HG03066 (cell line): ENCODE results near the gene PTPRD.

Experiments
- ATAC-seq: cut with Tn5 transposase; IDR thresholded peaks from one replicate; pipeline ENCODE4 v1.9.1; 2021; ENCODE audit warnings: low read depth; ENCODE audit not compliant: unreplicated experiment

PTPRD gene

GRCh38 chr9:9674461-9674860, 938.3 kb downstream of the PTPRD start:
- no peak for ATAC-seq

GRCh38 chr9:9670454-9670853, 942.3 kb downstream of the PTPRD start:
- ATAC-seq, result no peak

GRCh38 chr9:9645006-9645405, 967.8 kb downstream of the PTPRD start:
- ATAC-seq, result no peak

GRCh38 chr9:9631284-9631683, 981.5 kb downstream of the PTPRD start:
- peak; percentile 74 for ATAC-seq

GRCh38 chr9:9625248-9625647, 987.6 kb downstream of the PTPRD start:
- no peak for ATAC-seq

GRCh38 chr9:9623506-9623905, 989.3 kb downstream of the PTPRD start:
- no peak for ATAC-seq

- ATAC-seq, result no peak
These were observed 991.4 kb downstream of the PTPRD start for GRCh38 chr9:9621355-9621940.

GRCh38 chr9:9620736-9621135, 992.1 kb downstream of the PTPRD start:
- ATAC-seq, result no peak

GRCh38 chr9:9615086-9615485, 997.7 kb downstream of the PTPRD start:
- no peak for ATAC-seq

- ATAC-seq, result no peak
These were observed 998.2 kb downstream of the PTPRD start for GRCh38 chr9:9614607-9615006.

GRCh38 chr9:9612755-9613154, 1000.0 kb downstream of the PTPRD start:
- ATAC-seq, result peak; percentile 69

- peak; percentile 81 for ATAC-seq
These were observed 1000.5 kb downstream of the PTPRD start for GRCh38 chr9:9612270-9612669.

GRCh38 chr9:9605681-9606080, 1007.1 kb downstream of the PTPRD start:
- ATAC-seq, result no peak

GRCh38 chr9:9603345-9603744, 1009.5 kb downstream of the PTPRD start:
- ATAC-seq, result no peak

- no peak for ATAC-seq
These were observed 1014.1 kb downstream of the PTPRD start for GRCh38 chr9:9598723-9599122.

- no peak for ATAC-seq
These were observed 1020.7 kb downstream of the PTPRD start for GRCh38 chr9:9592104-9592503.

- no peak for ATAC-seq
These were observed 1026.9 kb downstream of the PTPRD start for GRCh38 chr9:9585920-9586319.

- no peak for ATAC-seq
These were observed 1038.7 kb downstream of the PTPRD start for GRCh38 chr9:9574080-9574479.

- ATAC-seq, result no peak
These were observed 1047.1 kb downstream of the PTPRD start for GRCh38 chr9:9565700-9566099.

GRCh38 chr9:9563817-9564216, 1049.0 kb downstream of the PTPRD start:
- ATAC-seq, result no peak

- no peak for ATAC-seq
These were observed 1052.3 kb downstream of the PTPRD start for GRCh38 chr9:9560382-9561035.

GRCh38 chr9:9558907-9559306, 1053.9 kb downstream of the PTPRD start:
- no peak for ATAC-seq
